NCI-H1105 treated with DMSO at 0.1 percent for 48 hours (cell line): ENCODE measurements around the gene FUNDC2.

Experiments used
- DNase-seq: peaks from one replicate; lab custom pipeline; 2025; lab: John Stamatoyannopoulos, UW

Gene FUNDC2

DNA sequence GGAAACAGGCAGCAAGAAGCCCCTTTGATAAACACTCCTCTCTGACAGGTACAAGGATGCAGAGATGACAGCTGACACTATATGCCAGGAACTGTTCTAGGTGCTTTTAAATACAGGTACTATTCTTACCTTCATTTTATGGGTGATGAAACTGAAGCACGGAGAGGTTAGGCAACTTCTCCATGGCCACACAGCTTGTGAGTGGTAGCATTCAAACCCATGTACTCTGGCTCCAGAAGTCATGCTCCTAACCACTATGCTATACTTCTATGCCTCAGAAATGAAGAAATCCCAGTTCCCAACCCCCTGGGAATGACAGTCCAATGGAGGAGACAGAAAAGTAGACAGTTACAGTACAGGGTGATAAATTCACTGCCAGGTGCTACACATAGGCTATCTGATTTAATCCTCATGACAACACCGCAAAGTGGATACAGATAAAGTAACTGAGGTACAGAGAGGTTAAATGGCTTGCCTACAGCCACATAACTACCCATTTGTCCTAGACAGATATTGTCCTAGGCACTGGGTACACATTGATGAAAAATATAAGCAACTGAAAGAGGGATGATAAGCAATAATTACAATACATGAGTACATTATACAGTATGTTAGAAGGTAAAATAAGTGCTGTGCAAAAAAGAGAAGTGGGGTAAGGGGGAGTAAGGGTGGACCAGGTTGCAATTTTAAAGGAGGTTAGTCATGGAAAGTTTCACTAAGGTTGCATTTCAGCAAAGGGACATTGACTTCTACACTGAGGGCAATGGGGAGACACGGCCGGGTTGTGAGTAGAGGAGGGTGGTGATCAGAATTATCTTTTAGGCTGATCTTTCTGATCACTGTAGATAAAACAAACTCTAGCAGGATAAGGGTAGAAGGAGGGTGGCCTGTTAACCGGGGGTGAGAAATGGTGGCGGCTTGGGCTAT lies 2.5 kb upstream of the FUNDC2 start:
- no peak for DNase-seq

DNA sequence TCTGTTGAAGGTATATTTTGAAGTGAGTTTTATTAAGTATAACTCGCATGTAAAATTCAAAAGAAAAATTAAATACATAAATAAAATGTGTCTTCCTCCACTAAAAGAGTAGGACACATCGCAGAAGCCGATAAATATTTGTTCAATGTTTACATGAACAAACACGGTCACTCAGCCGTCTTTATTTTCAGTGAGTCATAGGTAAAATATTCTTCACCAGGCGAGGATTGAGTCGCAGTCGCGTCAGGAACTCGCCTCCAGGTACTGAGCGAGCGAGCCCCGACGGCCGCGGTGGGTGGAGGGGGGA lies 271 bp upstream of the FUNDC2 start:
- no peak for DNase-seq

DNA sequence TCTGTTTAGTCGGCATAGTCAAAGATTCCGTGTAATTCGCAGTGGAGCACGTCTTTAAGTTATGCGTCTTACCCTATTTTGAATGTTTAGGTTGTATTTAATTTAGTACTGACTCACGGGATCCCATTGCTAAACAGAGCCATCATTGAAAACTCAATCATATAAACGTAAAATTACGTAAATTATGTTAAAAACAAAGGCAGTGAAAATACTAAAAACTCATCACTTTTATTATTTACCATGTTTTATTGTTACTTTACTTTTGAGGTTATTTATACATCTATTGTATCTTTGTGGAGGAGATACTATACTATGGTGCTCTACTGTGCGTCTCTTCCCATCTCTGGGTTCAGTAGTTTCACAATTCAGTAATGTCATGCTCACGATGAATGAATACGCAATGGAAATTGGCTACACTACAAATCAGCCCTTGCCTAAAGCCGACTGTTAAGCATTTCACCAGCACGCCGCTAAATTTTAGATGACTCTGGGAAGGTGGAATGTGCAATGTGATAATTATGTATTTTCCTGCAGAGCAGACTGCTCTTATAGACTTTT lies 944 bp downstream of the FUNDC2 start:
- peak; percentile 66 for DNase-seq

DNA sequence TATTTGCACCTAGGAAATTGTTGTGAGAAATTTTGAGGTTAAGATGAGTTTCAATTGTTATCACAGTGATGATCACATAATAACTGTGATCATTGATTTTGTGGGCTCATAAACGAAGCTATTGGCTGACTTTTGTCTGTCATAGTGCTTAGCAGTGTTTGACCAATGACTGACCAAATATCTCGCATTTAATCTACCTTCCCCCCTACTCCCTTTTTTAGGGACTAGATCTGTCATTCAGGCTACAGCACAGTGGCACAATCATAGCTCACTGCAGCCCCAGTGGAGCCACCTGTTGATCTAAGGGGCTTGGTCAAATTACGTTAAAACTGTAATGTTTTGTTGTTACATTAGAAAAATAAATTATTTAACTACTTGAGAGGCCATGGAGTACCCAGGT lies 1.5 kb downstream of the FUNDC2 start:
- peak; percentile 53 for DNase-seq

DNA sequence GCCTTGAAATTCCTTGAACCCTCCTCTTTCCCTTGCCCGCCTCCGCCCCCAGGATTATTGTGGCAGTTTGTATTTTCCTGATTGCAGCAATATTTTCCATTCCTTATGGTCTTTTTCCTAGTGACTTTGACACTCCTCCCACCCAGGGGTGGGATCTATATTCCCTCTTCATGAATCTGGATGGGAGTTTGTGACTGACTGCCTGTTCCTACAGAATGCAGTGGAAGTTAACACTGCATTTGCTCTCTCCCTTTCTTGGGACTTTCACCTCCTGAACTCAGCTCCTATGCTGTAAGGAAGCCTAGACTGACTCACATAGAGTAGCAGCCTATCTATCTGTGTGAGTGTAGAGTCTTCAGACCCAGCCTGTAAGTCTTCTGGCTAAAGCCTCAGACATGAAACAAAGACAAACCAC lies 2.2 kb downstream of the FUNDC2 start:
- no peak for DNase-seq

DNA sequence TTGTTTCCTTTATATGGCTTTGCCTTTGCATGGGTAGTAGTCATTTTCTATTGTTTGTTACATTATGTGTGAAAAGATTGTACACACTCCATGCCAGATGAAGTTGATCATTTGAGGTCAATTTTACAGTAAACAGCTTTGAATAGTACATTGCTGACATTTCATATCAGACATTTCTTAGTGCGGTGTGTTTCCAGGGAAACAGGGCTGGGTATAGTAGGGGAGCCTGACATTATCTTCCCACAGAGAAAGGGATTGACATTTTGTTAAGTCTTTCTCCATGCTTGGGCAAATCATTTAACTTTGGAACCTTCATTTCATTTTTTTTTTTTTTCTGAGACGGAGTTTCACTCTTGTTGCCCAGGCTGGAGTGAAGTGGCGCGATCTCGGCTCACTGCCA lies 5.0 kb downstream of the FUNDC2 start:
- DNase-seq, result no peak

DNA sequence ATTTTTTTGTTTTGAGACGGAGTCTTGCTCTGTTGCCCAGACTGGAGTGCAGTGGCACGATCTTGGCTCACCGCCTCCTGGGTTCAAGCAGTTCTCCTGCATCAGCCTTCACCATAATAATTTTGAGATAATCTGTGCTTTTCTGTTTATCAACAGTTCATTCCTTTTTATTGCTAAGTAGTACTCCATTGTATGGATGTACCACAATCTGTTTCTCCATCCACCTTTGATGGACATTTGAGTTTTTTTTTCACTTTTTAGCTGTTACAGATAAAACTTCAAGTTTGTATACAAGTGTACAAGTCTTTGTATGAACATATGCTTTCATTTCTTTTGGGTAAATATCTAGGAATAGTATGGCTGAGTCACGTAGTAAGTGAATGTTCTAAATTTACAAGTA lies 9.0 kb downstream of the FUNDC2 start:
- DNase-seq, result no peak

DNA sequence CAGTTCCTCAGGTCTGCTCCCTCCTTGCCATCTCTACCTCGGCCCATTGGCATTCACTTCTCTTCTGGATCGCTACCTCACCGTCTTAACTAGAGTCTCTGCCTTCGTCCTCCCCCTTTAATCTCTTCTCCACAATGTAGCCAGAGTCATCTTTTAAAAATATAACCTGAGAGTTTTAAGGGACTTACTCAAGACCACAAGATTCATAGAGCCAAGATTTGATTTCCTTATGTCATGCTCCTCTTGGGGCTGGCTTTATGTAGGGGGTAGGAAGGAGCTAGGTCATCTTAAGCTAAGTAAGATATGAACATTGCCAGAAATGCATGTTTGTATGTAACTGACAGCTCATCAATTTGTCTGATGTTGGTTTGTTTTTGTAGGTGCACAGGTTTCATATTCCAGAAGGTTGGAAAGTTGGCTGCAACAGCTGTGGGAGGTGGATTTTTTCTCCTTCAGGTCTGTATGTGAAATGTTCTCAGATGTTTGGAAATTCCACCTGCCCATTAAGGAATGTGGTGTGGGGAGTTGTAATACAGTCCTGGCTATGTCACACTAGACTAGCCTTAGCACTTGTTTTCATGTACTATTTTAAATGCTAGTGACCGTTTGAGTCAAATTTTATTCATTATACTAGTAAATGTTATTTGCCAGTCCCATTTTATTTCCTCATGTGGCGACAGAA lies 19.6 kb downstream of the FUNDC2 start:
- no peak for DNase-seq

DNA sequence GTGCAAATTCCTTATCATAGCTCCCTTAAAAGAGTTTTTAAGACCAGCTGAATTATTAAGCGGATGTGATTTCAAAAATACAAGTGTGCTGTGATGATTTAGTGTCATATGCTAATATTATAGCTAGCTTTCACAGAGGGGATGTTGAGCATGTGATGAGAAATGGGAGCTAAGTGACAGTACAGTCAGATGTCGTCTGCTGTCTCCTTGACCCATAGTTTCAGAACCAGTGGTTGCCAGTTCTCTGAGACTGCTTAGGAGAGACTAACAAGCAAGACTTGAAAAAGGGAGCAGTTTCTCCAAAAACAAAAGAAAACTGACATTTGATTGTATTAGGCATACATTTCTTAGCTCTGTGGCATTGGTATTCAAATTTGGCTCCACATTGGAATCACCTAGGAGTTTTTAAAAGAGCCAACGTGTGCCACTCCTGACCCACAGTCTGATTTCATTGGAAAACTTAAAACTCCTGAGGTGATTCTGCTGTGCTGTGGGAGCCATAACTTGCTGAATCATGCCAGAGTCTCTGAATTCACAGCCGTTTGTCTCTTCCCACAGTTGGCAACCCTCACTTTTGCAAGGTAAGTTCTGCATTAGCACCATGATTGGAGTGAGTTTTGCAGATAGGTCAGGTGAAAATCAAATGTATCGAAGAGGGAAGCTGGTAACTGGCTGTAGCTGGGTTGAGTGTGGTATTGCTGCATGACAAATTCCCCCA lies 20.3 kb downstream of the FUNDC2 start:
- DNase-seq, result no peak

DNA sequence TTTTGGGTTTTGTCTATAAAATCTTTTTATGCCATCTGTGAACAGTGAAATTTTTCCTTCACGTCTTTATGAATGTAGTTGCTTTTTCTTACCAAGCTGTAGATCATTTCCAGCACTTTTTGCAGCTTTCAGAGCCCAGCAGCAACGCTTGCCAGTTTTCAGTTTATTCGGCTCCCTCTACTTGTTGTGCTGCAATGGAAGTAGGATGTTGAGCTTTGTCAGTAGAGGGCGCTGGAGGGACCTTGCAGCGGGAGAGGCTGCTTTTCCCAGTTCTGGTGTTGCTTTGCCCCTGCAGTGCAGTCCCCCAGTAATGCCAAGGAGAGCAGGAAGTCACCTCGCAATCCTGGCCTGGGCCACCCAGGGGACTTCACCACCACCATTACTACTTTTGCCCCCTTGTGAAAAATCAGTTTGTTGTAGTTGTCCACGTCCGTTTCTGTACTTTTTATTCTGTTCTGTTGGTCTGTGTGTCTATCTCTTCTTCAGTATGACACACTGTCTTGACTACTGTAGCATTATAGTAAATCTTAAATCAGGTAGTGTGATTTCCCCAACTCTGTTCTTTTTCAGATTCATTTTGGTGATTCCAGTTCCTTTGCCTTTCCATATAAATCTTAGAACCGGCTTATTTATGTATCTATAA lies 22.5 kb downstream of the FUNDC2 start:
- peak; percentile 52 for DNase-seq

DNA sequence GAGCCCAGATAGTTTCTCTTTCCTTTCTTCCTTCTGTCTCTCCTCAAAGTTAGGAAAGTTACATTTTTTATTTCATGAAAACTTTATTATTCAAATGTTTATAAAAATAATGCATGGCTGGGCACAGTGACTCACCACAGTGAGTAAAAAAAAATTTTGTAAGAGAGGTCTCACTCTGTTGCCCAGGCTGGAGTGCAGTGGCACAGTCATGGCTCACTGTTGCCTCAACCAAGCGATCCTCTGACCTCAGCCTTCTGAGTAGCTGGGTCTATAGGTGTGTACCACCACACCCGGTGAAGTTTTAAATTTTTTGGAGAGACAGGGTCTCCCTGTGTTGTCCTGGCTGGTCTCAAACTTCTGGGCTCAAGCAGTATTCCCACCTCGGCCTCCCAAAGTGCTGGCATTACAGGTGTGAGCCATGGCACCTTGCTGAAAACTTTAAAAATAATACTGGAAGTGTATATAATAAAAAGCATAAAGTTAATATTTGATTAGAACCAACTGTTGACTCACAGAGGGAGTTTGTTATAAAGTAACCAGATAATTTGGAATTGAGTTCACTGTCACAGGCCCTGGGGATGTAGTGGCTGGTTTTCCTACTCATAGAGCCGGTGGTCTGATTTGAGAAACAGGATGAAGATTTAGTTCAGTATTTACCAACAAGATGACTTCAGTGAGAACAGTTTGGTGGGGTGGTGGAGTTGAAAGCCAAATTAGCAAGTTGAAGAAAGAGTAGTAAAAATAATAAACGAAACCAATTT lies 26.3 kb downstream of the FUNDC2 start:
- DNase-seq, result no peak

DNA sequence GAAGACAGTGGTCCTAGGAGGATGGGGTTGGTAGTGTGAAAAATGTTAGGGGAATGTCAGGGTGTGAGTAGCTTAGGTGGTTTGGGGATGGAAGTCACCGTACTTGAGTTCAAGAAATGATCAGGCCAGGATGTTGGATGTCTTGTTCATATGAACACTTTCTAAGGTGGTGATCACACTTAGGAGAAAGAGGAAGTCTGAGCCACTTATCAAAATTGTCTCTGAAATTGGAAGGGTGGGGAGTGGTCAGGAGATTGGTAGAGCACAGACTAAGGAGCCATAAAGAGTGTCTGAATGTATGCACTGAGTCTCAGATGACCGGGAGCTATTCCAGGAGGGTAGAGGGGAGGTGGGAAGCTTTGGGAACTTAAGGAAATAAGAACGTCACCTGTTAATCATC lies 27.0 kb downstream of the FUNDC2 start:
- DNase-seq, result no peak

DNA sequence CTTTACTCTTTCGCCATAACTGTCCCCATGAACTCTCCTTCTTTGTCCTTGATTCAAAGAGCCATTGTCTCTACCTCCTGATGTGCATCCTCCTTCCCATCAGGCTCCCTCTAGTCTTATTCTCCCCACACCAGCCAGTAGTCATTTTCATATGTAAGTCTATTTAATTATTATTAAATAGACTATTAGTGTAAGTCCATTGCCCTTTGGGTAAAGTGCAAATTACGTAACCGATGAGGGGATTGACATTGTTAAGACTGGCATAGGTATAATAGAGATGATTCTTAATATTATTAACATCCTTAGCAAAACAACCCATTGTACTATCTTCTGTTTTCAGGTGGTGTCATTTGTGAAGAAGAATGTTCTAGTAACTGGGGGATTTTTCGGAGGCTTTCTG lies 27.6 kb downstream of the FUNDC2 start:
- no peak for DNase-seq

DNA sequence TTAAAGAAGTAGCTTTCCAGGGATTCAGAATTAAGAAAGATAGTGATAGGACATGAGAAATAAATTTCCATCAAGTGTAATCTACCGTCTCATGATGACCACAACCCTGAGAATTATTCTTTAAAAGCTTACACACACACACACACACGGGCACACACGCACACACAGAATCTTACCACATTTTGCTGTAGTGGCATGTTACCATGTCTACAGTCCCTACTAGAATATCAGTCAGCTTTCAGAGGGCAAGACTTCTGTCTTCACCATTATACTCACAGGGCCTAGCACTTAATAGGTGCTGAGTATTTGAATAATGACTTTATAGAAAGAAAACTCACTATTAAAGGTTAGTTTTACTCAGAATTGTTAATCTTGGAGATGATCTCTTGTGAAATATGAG lies 28.9 kb downstream of the FUNDC2 start:
- no peak for DNase-seq

DNA sequence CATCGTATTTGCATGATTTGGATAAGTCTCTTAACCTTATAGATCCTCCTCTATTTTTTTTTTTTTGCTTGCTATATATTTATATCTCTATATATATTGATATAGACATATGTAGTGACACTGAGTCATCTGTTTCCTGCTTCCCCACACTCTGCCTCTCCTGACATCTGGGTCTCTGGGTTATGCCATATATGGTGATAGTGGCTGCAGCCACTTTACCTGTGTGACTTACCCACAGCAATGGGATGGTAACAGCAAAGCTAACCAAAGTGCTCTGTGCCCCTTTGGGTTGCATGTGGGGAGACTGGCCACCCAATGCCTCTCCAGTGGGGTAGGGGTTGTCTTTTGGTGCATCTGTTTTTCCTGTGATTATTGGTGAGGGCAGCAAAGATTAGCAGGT lies 29.8 kb downstream of the FUNDC2 start:
- no peak for DNase-seq

DNA sequence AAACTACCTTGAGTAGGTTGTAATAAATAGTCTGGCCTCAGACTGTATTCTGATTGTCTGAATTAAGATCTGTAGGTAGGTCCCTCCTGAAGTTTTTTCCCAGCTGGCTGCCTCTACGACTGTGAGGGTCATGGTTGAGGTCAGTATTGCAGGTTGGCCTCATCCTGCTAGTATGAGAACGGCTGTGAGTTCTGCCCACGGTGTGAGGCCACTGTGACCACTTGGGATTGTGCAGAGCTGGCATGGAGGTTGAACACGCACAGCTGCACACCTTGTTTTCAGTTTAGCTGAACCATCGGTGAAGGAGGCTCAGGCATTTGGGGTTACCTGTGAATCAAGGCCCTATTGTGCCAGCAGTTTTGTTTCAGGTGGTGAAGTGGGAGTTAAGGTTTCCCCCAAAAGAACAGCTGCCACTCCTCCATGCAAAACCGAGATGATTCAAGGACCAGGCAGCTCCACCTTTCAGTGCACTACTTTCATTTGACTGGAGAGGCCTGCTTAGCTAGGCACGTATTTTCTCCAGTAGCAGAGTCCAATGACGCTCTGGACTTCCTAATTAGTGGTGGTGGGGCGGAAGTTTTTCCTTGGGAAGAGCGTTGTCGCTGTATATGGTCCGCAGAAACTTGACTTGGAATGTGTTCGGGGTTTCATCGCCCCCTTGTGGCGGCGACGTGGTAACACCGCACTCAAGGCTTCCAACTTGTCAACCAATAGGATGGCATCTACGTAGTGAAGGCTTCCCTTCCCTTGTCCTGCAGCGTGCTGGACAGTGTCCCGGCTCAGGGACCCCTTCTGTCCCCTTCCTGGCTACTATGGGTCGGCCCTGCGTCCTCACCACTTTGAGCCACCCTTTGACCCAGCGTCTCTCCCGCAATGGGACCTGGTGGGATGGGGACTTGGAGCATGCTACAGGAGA lies 30.5 kb downstream of the FUNDC2 start:
- DNase-seq, result peak; percentile 79

DNA sequence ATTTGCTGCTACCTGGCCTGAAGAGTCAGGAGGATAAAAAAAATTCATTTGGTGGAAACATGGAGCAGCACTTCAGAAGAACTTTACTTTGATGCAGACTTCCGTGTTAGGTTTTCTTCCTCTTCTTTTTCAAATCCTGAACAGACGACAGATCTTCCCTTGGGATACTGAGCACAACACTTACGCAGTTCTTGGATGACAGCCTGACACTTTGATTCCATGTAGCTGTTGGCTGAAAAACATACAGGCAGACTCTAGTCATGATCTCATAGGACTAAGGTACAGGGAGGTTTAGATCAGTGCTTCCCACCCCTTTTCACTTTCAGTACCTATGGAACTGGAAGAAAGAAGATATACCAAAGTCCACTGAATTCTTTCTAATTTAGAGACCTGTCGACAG lies 35.1 kb downstream of the FUNDC2 start:
- no peak for DNase-seq

DNA sequence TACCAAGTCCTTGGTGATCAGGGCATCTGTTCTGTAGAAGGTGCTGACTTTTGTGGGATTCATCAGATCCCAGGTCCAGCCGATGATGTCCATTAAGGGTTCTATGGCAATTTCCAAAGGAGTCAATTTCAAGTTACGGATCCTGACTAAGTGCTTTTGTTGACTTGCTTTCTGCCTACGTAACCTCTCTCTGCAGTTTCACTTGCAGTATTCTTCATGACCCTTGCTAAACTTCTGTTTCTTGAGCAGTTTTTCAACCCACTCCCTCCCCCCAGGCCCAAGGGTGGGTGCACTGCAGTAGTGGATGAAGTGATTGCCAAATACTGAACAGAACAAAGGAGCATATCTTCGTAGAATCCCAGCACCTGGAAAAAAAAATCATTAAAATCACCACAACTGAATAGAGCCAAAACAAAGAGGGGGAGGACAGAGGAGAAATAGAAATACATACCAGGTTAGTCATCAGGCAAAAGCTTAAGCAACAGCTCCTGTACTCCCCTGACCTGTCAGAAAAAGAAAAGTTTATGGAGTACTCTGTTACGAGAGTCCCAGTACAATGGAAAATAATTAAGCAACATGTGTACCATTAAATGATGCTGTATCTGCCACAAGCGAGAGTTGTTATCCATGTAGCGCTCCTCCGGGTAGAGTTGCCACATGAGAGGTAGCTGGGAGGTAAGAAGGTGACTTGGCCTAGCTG lies 38.5 kb downstream of the FUNDC2 start:
- no peak for DNase-seq

DNA sequence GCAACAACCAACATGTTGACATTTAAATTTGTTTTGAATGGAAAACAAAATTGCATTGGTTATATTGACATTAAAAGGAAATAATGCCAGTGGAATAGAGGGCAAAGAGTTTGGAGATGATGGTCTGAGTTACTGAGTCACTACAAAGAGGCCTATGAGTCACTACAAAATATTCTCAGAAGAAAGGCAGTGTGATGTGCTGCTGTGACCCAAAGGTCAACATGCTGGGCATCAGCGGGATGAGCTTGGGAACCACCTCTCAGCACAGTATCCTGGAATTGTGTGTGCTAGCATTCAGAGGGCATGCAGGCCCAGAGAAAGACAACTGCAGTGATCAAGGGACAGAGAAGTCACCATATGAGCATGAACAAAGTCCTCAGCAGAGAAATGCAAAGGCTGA lies 41.5 kb downstream of the FUNDC2 start:
- no peak for DNase-seq

DNA sequence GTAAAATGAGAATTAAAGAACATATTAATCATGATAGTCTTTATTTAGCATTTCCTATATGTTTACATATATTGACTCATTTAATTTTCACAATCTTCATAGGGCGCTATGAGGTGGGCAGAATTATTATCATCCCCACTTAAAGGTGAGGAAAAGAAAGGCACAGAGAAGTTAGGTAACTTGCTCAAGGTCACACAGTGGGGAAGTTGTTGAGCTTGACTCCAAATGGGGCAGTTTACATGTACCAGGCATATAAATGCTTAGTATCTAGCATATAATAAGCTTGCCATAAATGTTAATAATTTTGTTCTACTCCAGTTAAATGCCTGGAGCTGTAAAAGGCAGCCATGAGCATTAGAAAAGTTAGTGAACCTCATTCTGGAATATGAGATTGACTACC lies 42.8 kb downstream of the FUNDC2 start:
- no peak for DNase-seq
